ENCODE data around the gene GAS7. TPM values are rescaled to one million over a fixed set of nuclear protein-coding genes. Genes with fewer than 3 reads are reported as not detected.

Gene GAS7
- total and polyA plus RNA-seq, 9 of the 15 experiments (the other 6 are each of a cell fraction or from before 2014, with no cell fraction given), result 0.11 to 0.33 TPM; not detected in 7

DNA sequence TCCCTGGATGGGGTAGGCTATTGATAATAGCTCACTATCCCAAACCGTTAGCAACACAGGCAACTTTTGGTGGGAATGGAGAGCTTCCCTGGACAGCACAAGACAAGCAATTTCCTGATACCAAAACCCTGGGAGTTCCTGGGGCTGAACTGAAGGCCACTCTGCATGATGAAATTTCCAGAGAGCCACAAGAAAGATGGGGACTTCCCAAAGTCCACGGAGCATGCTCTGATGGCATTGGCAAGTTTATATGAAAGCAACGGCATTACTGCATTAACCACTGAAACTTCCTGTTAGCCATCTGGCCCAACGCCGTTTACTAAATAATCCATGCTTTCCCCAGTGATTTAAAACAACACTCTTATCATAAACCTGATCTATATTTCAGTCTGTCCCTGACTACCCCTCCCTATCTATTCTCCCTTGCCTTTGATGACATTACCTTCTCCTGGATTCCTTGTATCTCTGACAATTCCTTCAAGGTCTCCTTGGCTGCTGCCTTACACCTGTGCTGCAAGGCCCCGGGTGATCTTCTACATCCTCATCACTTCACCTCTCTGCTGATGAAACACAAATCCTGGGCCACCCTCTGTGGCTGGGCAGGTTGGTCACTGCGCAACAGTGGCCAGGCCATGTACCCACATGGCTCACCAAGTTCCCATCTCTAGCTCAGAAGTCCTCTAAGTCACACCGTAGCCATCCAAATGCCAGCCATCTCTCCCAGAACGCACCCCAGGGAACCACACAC, 184.9 kb downstream of the GAS7 start:
- 0% methylated on average over 7 of the region's 9 CpGs for WGBS (ENCODE audit: insufficient coverage, low coverage, missing lambda C conversion rate)
- intact Hi-C loops (cut with micrococcal nuclease), result no loop called here
- Histone ChIP-seq H4K20me1 (replicated peaks; ENCODE audit: control insufficient read depth, insufficient read depth, low read length) (no peaks in the 10 kb centered on the region), H3K4me3 (no peak overlapping the region), H3K9me3 (replicated peaks; ENCODE audit: control insufficient read depth, insufficient read depth, low read depth, low read length) (no peaks in the 10 kb centered on the region), H3K4me2 (ENCODE audit: insufficient read depth, low read length) (no peak overlapping the region), H3K9ac (ENCODE audit: insufficient read depth in 1 of 2, low read depth in 2 of 2, low read length in 2 of 2) (no peak overlapping the region), H3K4me1 (replicated peaks in 1 of 2; ENCODE audit: control insufficient read depth in 2 of 2, insufficient read depth in 2 of 2, low read length in 2 of 2) (no peaks in the 10 kb centered on the region), H3K27me3 (ENCODE audit: control insufficient read depth in 2 of 2, insufficient read depth in 2 of 2, low read length in 2 of 2) (no peaks in the 10 kb centered on the region; a peak in 1 of 5 replicates), H2AFZ (ENCODE audit: low read depth, low read length) (no peak overlapping the region), H3K36me3 (ENCODE audit: control insufficient read depth, insufficient read depth, low read length) (no peaks in the 10 kb centered on the region), H3K27ac (ENCODE audit: extremely low read depth, low read depth, low read length) (no peak overlapping the region), H3K79me2 (ENCODE audit: control insufficient read depth, insufficient read depth, low read length) (no peaks in the 10 kb centered on the region), H3K9me1 (ENCODE audit: control insufficient read depth, insufficient read depth, low read length) (no peaks in the 10 kb centered on the region)
- ChIA-PET CTCF (ENCODE audit: low intra/inter-chr PET ratio) (no interaction called here), POLR2A (no interaction called here)
- ATAC-seq (no peak), DNase-seq (ENCODE audit: extremely low read depth in 1 of 4, low spot score in 3 of 4) (no peak), FAIRE-seq (no peak)
- in situ Hi-C loops (cut with MboI), result no loop called here
- no TSS peak for BruUV-seq (replicated peaks)
- TF ChIP-seq CREB1 (IDR thresholded peaks at IDR 0.05), result no peak
- TF ChIP-seq CREB1 (CRISPR knock-in tag; IDR thresholded peaks at IDR 0.05), result no peak
- no peak for TF ChIP-seq ID3 (CRISPR knock-in tag; IDR thresholded peaks at IDR 0.05)
- no peak for TF ChIP-seq ID3 (tag; IDR thresholded peaks at IDR 0.05)
- TF ChIP-seq, protein P1, sequence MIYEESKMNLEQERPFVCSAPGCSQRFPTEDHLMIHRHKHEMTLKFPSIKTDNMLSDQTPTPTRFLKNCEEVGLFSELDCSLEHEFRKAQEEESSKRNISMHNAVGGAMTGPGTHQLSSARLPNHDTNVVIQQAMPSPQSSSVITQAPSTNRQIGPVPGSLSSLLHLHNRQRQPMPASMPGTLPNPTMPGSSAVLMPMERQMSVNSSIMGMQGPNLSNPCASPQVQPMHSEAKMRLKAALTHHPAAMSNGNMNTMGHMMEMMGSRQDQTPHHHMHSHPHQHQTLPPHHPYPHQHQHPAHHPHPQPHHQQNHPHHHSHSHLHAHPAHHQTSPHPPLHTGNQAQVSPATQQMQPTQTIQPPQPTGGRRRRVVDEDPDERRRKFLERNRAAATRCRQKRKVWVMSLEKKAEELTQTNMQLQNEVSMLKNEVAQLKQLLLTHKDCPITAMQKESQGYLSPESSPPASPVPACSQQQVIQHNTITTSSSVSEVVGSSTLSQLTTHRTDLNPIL (CRISPR knock-in tag; IDR thresholded peaks at IDR 0.05), result no peak
- TF ChIP-seq ZNF408 (CRISPR knock-in tag; IDR thresholded peaks at IDR 0.05; ENCODE audit: low read depth), result no peak
- TF ChIP-seq ARHGAP35 (IDR thresholded peaks at IDR 0.05; ENCODE audit: partially characterized antibody), result no peak
- TF ChIP-seq, protein P2, sequence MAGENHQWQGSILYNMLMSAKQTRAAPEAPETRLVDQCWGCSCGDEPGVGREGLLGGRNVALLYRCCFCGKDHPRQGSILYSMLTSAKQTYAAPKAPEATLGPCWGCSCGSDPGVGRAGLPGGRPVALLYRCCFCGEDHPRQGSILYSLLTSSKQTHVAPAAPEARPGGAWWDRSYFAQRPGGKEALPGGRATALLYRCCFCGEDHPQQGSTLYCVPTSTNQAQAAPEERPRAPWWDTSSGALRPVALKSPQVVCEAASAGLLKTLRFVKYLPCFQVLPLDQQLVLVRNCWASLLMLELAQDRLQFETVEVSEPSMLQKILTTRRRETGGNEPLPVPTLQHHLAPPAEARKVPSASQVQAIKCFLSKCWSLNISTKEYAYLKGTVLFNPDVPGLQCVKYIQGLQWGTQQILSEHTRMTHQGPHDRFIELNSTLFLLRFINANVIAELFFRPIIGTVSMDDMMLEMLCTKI (IDR thresholded peaks at IDR 0.05; ENCODE audit: partially characterized antibody), result no peak
- no peak for TF ChIP-seq COPS2 (conservative IDR thresholded peaks at IDR 0.05)
- TF ChIP-seq POU5F1 (IDR thresholded peaks at IDR 0.05; ENCODE audit: borderline replicate concordance, low read depth, low read length, partially characterized antibody), result no peak
- TF ChIP-seq ZNF165 (CRISPR knock-in tag; IDR thresholded peaks at IDR 0.05; ENCODE audit: borderline replicate concordance), result no peak
- TF ChIP-seq YBX1 (IDR thresholded peaks at IDR 0.05), result no peak
- no peak for TF ChIP-seq CBFA2T2 (conservative IDR thresholded peaks at IDR 0.05)
- no peak for TF ChIP-seq ZNF668 (CRISPR knock-in tag; IDR thresholded peaks at IDR 0.05)
- TF ChIP-seq ZNF444 (CRISPR knock-in tag; IDR thresholded peaks at IDR 0.05), result no peak
- no peak for TF ChIP-seq KDM1A (IDR thresholded peaks at IDR 0.05)
- no peak for TF ChIP-seq ZNF561 (CRISPR knock-in tag; conservative IDR thresholded peaks at IDR 0.05)
- no peak for TF ChIP-seq PTRF (tag; IDR thresholded peaks at IDR 0.05)
- no peak for TF ChIP-seq NUFIP1 (IDR thresholded peaks at IDR 0.05; ENCODE audit: partially characterized antibody)
